Activated CD4-positive, alpha-beta memory T cell treated with anti-CD3 and anti-CD28 coated beads, Interleukin-2, amount 10 ng/mL, durations not matched to agents 7 days and 5 days (primary cell): ENCODE measurements around the gene ZBED4. TPM values are rescaled to one million over a fixed set of nuclear protein-coding genes. Genes with fewer than 3 reads are reported as not detected.
A peak's percentile ranks its signal among the peaks of the same experiment; 100 is the strongest.

Experiments
- CTCF ChIA-PET: fragments of 350-600 bp; sonication (Branson Sonifier 250); formaldehyde crosslinking; loops from one replicate; lab custom pipeline; 2021; ENCODE audit warnings: antibody characterized with exemption, inconsistent platforms; lab: Charles Lee
- POLR2A ChIA-PET: fragments of 350-600 bp; sonication (Branson Sonifier 250); formaldehyde crosslinking; loops from one replicate; lab custom pipeline; 2021; ENCODE audit warnings: antibody characterized with exemption; lab: Charles Lee
- DNase-seq: peaks from one replicate; pipeline ENCODE4 v3.0.0-alpha.2; 2020
- H3K27ac Mint-ChIP-seq: one replicate; pipeline ENCODE4 v1.8.0; 2021; ENCODE audit warnings: mild to moderate bottlenecking, mixed read lengths
- H3K27me3 Mint-ChIP-seq: one replicate; pipeline ENCODE4 v1.8.0; 2021; ENCODE audit warnings: mixed read lengths
- H3K36me3 Mint-ChIP-seq: one replicate; pipeline ENCODE4 v1.8.0; 2021; ENCODE audit warnings: low read depth, mixed read lengths
- H3K4me1 Mint-ChIP-seq: one replicate; pipeline ENCODE4 v1.8.0; 2021; ENCODE audit warnings: mixed read lengths
- H3K4me3 Mint-ChIP-seq: one replicate; pipeline ENCODE4 v1.8.0; 2021; ENCODE audit warnings: mild to moderate bottlenecking, mixed read lengths
- H3K9me3 Mint-ChIP-seq: one replicate; pipeline ENCODE4 v1.8.0; 2021; ENCODE audit warnings: mixed read lengths
- total RNA-seq, 2 experiments: library from RNA; stranded (reverse); gene quantifications; one replicate each; pipeline ENCODE4 v1.2.3, GENCODE V29; 2021

The ZBED4 gene
- total RNA-seq, 2 experiments from 2014 or later = 20.6 to 21.8 TPM

DNA sequence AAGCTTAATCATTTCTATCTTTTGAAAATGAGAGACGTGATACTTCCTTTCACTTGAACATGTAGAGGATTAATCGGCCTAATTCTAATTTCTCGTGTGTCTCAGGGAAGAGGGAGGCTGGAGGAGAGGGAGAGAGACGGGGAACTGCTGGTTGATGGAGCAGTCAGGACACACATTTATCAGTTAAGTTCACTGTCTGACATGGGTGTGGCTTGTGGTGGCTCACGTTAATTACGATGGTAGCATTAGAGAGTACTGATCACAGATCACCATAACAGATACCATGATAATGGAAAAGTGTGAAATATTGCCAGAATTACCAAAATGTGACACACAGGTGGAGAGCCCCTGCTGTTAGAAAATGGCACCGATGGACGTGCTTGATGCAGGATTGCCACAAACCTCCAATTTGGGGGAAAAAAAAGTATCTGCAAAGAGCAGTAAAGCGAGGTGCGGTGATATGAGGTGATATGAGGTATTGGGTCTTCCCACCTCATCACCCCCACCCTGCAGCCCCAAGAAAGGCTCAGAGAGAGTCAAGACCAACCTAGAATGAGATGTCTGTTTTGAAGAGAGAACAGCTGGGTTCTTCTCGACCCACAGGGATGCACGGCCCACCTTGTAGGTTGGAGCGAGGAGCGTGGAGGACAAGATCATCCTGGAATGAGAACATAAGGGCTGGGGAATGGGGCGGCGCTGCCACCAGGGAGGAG is 19.7 kb downstream of the ZBED4 start:
- Mint-ChIP-seq H3K9me3 (peaks cover 16% of the 10 kb centered on the region), H3K27ac (no peak overlapping the region), H3K36me3 (peaks cover 60% of the 10 kb centered on the region), H3K27me3 (no peaks in the 10 kb centered on the region), H3K4me3 (no peak overlapping the region), H3K4me1 (peaks cover 35% of the 10 kb centered on the region)
- DNase-seq = no peak
- ChIA-PET POLR2A (no interaction called here), CTCF (interaction anchor here (1.1 kb wide), 1 partner anchor 106 kb away, joined by 3 read pairs; no protein-coding TSS in a partner anchor)

DNA sequence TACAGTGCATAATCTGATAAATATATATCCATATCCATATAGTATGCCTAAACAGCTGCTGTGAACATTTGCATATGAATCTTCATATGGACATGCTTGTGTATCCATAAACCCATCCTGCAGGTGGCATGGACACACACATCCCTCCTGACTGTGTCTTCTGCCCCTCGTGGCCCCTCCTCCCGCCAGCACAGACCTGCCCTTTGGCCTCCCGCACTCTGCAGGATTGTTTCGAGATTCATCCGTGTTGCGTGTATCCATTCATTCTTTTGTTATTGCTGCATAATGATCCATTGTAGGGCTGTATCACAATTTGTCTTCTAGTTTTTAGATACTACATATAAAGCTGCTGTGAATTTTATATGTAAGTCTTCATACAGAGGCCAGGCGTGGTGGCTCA is 24.0 kb downstream of the ZBED4 start:
- CTCF ChIA-PET = no interaction called here
- Mint-ChIP-seq H3K4me1 (peaks cover 36% of the 10 kb centered on the region), H3K4me3 (no peak overlapping the region), H3K9me3 (no peaks in the 10 kb centered on the region), H3K36me3 (peaks cover 53% of the 10 kb centered on the region), H3K27me3 (no peaks in the 10 kb centered on the region), H3K27ac (no peak overlapping the region)
- no peak for DNase-seq
- POLR2A ChIA-PET = no interaction called here

DNA sequence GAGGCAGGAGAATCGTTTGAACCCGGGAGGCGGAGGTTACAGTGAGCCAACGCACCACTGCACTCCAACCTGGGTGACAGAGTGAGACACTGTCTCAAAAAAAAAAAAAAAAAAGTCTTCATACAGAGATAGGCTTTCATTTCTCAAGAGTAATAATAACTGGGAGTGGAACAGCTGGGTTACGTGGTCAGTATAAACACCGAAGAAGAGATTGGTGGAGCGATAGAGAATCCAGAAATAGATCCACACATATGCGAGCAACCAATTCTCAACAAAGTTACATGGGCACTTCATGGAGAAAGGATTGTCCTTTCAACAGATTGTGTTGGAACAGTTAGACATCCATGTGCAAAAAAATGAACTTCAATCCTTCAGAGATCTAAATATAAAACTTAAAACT is 24.6 kb downstream of the ZBED4 start:
- ChIA-PET CTCF (no interaction called here), POLR2A (no interaction called here)
- Mint-ChIP-seq H3K4me1 (peaks cover 36% of the 10 kb centered on the region), H3K4me3 (no peak overlapping the region), H3K27ac (peak overlapping the region; percentile 26), H3K9me3 (no peaks in the 10 kb centered on the region), H3K36me3 (peaks cover 56% of the 10 kb centered on the region), H3K27me3 (no peaks in the 10 kb centered on the region)
- no peak for DNase-seq

DNA sequence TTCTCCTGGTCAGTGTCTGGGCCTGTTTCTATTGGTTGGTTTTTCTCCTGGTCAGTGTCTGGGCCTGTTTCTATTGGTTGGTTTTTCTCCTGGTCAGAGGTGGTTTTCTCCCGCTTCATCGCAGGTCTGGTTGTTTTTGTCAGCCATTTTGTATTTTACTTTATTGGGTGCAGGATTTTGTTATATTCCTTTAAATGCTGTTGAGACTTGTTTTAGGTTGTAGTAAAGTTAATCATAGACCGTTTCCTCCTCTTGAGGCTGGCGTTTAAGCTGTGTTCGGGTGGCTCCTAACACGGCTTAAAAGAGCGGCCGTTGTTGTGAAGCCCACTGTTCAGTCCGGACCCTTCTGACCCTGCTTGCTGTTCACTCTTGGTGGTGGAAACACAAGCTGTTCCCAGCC is 26.2 kb downstream of the ZBED4 start:
- Mint-ChIP-seq H3K27ac (peak overlapping the region; percentile 67), H3K4me1 (peaks cover 36% of the 10 kb centered on the region), H3K27me3 (no peaks in the 10 kb centered on the region), H3K4me3 (peak overlapping the region; percentile 33), H3K36me3 (peaks cover 57% of the 10 kb centered on the region), H3K9me3 (no peaks in the 10 kb centered on the region)
- CTCF ChIA-PET = no interaction called here
- DNase-seq = no peak
- POLR2A ChIA-PET = interaction anchor here (1.3 to 2.5 kb wide), 5 partner anchors 9 to 41 kb away, joined by 4 to 10 read pairs (median 6); partner anchors contain the start of gene ZBED4

DNA sequence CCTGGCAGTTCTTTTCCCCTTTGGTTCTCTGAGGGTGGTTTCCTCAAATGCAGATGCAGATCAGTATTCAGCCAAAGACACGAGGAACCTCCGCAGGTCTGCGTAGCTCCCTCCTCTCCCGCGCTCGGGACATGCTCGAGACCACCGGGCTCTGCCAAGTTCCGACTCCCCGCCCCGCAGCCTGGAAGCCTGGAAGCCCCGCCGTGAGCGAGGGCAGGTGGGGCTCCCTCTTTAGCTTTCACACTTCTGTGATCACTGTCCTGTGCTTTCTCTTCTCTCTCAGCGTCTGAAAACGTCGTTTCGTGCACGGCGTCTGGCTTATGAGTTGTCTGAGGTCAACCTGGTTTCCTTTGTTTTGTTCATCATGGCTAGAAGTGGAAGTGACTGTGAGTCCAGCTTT is 26.6 kb downstream of the ZBED4 start:
- no peaks in the 10 kb centered on the region for H3K27me3 Mint-ChIP-seq
- peaks cover 56% of the 10 kb centered on the region for H3K36me3 Mint-ChIP-seq
- peak overlapping the region; percentile 33 for H3K4me3 Mint-ChIP-seq
- H3K4me1 Mint-ChIP-seq = peaks cover 36% of the 10 kb centered on the region
- DNase-seq = peak; percentile 42
- ChIA-PET POLR2A (interaction anchor here (1.3 to 2.5 kb wide), 7 partner anchors 10 to 65 kb away, joined by 4 to 10 read pairs (median 5); partner anchors contain the start of genes ALG12, CRELD2 and ZBED4), CTCF (no interaction called here)
- H3K9me3 Mint-ChIP-seq = no peaks in the 10 kb centered on the region
- H3K27ac Mint-ChIP-seq = peak overlapping the region; percentile 67

DNA sequence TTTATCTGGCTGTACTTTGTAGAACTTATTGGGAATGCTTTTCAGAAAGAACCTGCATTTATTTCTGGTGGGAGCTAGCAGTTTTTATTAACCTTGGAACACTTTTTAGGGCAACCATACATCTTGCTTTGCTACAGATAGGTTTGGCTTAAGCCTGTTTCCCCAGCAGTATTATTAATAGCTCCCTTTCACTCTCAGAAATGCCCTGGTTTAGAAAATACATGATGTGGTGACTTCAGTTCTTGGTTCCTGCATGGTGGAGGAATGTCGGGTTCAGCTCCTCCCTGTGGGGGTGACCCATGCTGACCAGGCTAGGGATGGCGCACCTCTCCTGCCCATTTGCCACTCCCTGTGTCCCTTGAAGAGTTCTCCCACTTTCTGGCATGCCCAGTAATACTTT is 28.2 kb downstream of the ZBED4 start:
- no peak overlapping the region for H3K27ac Mint-ChIP-seq
- H3K4me3 Mint-ChIP-seq = peak overlapping the region; percentile 15
- H3K36me3 Mint-ChIP-seq = peaks cover 60% of the 10 kb centered on the region
- ChIA-PET POLR2A (interaction anchor here (1.0 to 2.5 kb wide), 3 partner anchors 27 to 67 kb away, joined by 4 to 10 read pairs (median 5); partner anchors contain the start of gene ZBED4), CTCF (no interaction called here)
- no peaks in the 10 kb centered on the region for H3K27me3 Mint-ChIP-seq
- DNase-seq = no peak
- peaks cover 36% of the 10 kb centered on the region for H3K4me1 Mint-ChIP-seq
- no peaks in the 10 kb centered on the region for H3K9me3 Mint-ChIP-seq

DNA sequence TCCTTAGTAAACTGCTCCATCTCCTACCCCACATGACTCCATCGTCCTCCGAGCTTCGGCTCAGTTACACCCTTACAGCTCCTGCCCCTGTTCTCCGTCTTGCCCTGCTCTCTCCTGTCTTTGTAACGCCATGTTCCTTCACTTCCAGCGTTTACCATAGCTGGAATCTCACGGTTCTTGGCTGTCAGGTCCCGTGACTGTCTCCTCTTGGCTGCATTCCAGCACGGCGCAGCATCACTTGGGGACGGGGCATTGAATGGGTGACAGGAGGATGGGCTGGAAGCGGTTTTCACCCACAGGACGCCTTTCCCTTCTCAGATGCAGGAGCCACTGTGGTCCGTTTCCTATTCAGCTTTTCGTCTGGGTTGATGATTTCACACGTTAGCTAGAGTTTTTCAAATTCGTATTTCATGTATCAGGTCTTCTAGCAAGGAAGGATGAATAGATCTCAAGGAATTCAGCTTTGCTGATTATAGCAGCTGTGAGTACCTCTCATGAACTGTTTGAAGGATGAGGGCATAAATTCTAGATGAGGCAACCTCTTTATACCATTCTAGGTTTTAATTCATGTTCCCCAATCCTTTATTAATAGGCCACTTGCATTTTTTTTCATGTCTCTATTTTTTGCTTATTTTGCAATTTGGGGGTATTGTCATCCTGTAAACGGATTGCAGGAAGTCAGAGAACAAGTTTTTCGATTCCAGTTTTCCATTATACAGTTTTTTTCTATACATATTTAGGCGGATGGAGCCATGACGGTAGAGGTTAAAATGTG is 29.1 kb downstream of the ZBED4 start:
- Mint-ChIP-seq H3K4me1 (peaks cover 36% of the 10 kb centered on the region), H3K27me3 (no peaks in the 10 kb centered on the region), H3K4me3 (no peak overlapping the region), H3K9me3 (no peaks in the 10 kb centered on the region), H3K36me3 (peaks cover 64% of the 10 kb centered on the region), H3K27ac (peak overlapping the region; percentile 42)
- DNase-seq = no peak
- POLR2A ChIA-PET = no interaction called here
- CTCF ChIA-PET = no interaction called here

DNA sequence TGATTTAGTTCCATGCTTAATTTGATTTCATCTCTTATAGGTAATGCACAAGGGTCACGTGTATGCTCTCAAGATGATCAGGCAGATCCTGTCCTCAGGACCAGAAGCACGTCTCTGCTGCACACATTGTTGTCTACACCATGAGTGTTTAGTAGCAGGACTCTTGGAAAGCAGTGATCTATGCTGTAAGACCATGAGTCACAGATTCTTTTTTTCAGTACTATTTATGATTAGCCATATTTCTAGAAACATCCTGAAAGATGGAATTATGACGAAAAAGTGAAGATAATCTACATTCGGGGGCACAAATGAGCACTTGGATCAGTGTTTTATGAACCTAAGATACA is 29.6 kb downstream of the ZBED4 start:
- no peak for DNase-seq
- Mint-ChIP-seq H3K27ac (no peak overlapping the region), H3K4me3 (no peak overlapping the region), H3K27me3 (no peaks in the 10 kb centered on the region), H3K9me3 (no peaks in the 10 kb centered on the region), H3K4me1 (peaks cover 35% of the 10 kb centered on the region), H3K36me3 (peaks cover 65% of the 10 kb centered on the region)
- ChIA-PET POLR2A (no interaction called here), CTCF (no interaction called here)

DNA sequence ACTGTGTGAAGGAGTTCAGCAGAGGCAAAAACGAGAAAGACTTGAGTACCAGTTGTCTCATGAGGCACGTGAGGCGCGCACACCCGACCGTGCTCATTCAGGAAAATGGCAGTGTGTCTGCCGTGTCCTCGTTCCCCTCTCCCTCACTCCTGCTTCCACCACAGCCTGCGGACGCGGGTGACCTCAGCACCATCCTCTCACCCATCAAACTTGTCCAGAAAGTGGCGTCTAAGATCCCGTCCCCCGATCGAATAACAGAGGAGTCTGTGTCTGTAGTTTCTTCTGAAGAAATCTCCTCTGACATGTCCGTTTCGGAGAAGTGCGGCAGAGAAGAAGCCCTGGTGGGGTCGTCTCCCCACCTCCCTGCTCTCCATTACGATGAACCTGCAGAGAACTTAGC is 30.4 kb downstream of the ZBED4 start:
- no peak overlapping the region for H3K27ac Mint-ChIP-seq
- no peak for DNase-seq
- CTCF ChIA-PET = no interaction called here
- peaks cover 30% of the 10 kb centered on the region for H3K4me1 Mint-ChIP-seq
- no peaks in the 10 kb centered on the region for H3K9me3 Mint-ChIP-seq
- H3K36me3 Mint-ChIP-seq = peaks cover 68% of the 10 kb centered on the region
- H3K4me3 Mint-ChIP-seq = no peak overlapping the region
- no peaks in the 10 kb centered on the region for H3K27me3 Mint-ChIP-seq
- POLR2A ChIA-PET = no interaction called here

DNA sequence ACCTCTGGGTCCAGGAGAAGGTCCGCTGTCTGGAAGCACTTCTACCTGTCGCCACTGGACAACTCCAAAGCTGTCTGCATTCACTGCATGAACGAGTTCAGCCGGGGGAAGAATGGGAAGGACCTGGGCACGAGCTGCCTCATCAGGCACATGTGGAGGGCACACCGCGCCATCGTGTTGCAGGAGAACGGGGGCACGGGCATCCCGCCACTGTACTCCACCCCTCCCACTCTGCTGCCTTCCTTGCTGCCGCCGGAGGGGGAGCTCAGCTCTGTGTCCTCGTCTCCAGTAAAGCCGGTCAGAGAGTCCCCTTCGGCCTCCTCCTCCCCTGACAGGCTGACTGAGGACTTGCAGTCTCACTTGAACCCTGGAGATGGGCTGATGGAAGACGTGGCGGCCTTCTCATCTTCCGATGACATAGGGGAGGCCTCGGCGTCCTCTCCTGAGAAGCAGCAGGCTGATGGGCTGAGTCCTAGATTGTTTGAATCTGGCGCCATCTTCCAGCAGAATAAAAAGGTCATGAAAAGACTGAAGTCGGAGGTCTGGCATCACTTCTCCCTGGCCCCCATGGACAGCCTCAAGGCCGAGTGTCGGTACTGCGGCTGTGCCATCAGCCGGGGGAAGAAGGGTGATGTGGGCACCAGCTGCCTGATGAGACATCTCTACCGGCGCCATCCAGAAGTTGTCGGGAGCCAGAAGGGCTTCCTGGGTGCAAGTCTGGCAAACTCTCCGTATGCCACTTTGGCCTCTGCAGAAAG is 31.0 kb downstream of the ZBED4 start:
- ChIA-PET CTCF (no interaction called here), POLR2A (no interaction called here)
- Mint-ChIP-seq H3K36me3 (peaks cover 72% of the 10 kb centered on the region), H3K4me1 (peaks cover 28% of the 10 kb centered on the region), H3K27ac (no peak overlapping the region), H3K27me3 (no peaks in the 10 kb centered on the region), H3K4me3 (no peak overlapping the region), H3K9me3 (peaks cover 3% of the 10 kb centered on the region)
- DNase-seq = no peak

DNA sequence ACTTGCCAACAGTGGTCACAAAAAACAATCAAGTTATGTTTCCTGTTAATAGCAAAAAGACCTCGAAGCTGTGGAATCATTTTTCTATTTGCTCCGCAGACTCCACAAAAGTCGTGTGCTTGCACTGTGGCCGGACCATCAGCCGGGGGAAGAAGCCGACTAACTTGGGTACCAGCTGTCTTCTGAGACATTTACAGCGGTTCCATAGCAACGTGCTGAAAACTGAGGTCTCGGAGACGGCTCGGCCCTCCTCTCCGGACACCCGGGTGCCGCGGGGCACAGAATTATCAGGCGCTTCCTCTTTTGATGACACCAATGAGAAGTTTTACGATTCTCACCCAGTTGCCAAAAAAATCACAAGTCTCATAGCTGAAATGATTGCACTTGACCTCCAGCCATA is 31.6 kb downstream of the ZBED4 start:
- H3K27me3 Mint-ChIP-seq = no peaks in the 10 kb centered on the region
- H3K27ac Mint-ChIP-seq = no peak overlapping the region
- ChIA-PET POLR2A (no interaction called here), CTCF (no interaction called here)
- no peak for DNase-seq
- H3K4me3 Mint-ChIP-seq = no peak overlapping the region
- H3K4me1 Mint-ChIP-seq = peaks cover 23% of the 10 kb centered on the region
- H3K36me3 Mint-ChIP-seq = peaks cover 73% of the 10 kb centered on the region
- H3K9me3 Mint-ChIP-seq = peaks cover 4% of the 10 kb centered on the region

DNA sequence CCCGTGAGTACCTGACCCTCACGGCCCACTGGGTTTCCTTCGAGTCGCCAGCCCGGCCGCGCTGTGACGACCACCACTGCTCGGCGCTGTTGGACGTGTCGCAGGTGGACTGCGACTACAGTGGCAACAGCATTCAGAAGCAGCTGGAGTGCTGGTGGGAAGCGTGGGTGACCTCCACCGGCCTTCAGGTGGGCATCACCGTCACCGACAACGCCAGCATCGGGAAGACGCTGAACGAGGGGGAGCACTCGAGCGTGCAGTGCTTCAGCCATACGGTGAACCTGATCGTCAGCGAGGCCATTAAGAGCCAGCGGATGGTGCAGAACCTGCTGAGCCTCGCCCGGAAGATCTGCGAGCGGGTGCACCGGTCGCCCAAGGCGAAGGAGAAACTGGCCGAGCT is 32.2 kb downstream of the ZBED4 start:
- CTCF ChIA-PET = no interaction called here
- DNase-seq = no peak
- Mint-ChIP-seq H3K9me3 (peaks cover 4% of the 10 kb centered on the region), H3K4me1 (peaks cover 18% of the 10 kb centered on the region), H3K36me3 (peaks cover 75% of the 10 kb centered on the region), H3K27me3 (no peaks in the 10 kb centered on the region), H3K27ac (no peak overlapping the region), H3K4me3 (no peak overlapping the region)
- POLR2A ChIA-PET = no interaction called here
